Right lung (tissue), 5 donors: ENCODE measurements around the gene G6PD. TPM values are rescaled to one million over a fixed set of nuclear protein-coding genes. Genes with fewer than 3 reads are reported as not detected.

ENCODE experiments used
- DNase-seq, 2 donors: peaks; one replicate each; pipeline ENCODE4 v3.0.0-alpha.2; 2013
- polyA plus RNA-seq, 5 donors: library from polyadenylated mRNA; unstranded; fragments of 120-200 nt; gene quantifications; one replicate each; pipeline versions ENCODE4 v1.2.1 to v1.2.3, GENCODE V29; 2013; ENCODE audit warnings: inconsistent platforms in 1 of 5, low replicate concordance in 1 of 5; ENCODE audit not compliant: insufficient read length in 5 of 5, insufficient read depth in 1 of 5

The G6PD gene
- polyA plus RNA-seq, 5 donors: 30.3 to 49.3 (median 39.8) TPM

GRCh38 chrX:154488336-154489075 is 58.1 kb downstream of the G6PD start:
- DNase-seq: no peak

- no peak for DNase-seq
Measured at GRCh38 chrX:154487518-154488290, 58.9 kb downstream of the G6PD start.

GRCh38 chrX:154486396-154487207 is 60.0 kb downstream of the G6PD start, which contains the start of gene UBL4A:
TSS of gene UBL4A (minus strand) at chrX:154486615. CDS start at chrX:154486584, 31 bp downstream.
- peak; percentile 52 to 66 for DNase-seq

- no peak for DNase-seq
Measured at GRCh38 chrX:154486052-154486395, 60.6 kb downstream of the G6PD start.

- DNase-seq: no peak
Measured at GRCh38 chrX:154485150-154486051, 61.2 kb downstream of the G6PD start.

- no peak for DNase-seq
Measured at GRCh38 chrX:154484255-154485149, 62.1 kb downstream of the G6PD start.

- DNase-seq: no peak
Measured at GRCh38 chrX:154483325-154483724, 63.3 kb downstream of the G6PD start.

- no peak for DNase-seq
Measured at GRCh38 chrX:154482786-154483185, 63.9 kb downstream of the G6PD start.

GRCh38 chrX:154481911-154482601 is 64.6 kb downstream of the G6PD start:
- no peak for DNase-seq

Other genes starting within 250 kb of the G6PD start
- 100 to 1,000 TPM; 349 to 757 (median 422) TPM for gene FLNA, start 172.2 kb downstream of the G6PD start, polyA plus RNA-seq
- gene EMD, start 167.6 kb downstream of the G6PD start, polyA plus RNA-seq: 10 to 100 TPM; 52.8 to 84.2 (median 63.9) TPM
- gene RPL10, start 148.5 kb downstream of the G6PD start, polyA plus RNA-seq: 1,000 to 10,000 TPM; 4,389 to 5,989 (median 4,777) TPM
- 10 to 100 TPM in 4 of 5 donors, 1 to 10 TPM in 1; 9.3 to 12.4 (median 10.5) TPM for gene DNASE1L1, start 137.6 kb downstream of the G6PD start, polyA plus RNA-seq
- 10 to 100 TPM; 31.1 to 44.8 (median 37.6) TPM for gene TAFAZZIN, start 135.3 kb downstream of the G6PD start, polyA plus RNA-seq
- 100 to 1,000 TPM in 2 of 5 donors, 10 to 100 TPM in 3; 79.5 to 109 (median 96.3) TPM for gene ATP6AP1, start 118.2 kb downstream of the G6PD start, polyA plus RNA-seq
- gene GDI1, start 109.7 kb downstream of the G6PD start, polyA plus RNA-seq: 100 to 1,000 TPM; 108 to 164 (median 142) TPM
- gene FAM50A, start 102.7 kb downstream of the G6PD start, polyA plus RNA-seq: 10 to 100 TPM; 37.0 to 58.6 (median 48.1) TPM
- gene PLXNA3, start 88.6 kb downstream of the G6PD start, polyA plus RNA-seq: 10 to 100 TPM; 54.4 to 79.2 (median 63.2) TPM
- 10 to 100 TPM; 12.4 to 33.4 (median 17.1) TPM for gene LAGE3, start 67.6 kb downstream of the G6PD start, polyA plus RNA-seq
- gene UBL4A, start 60.2 kb downstream of the G6PD start, polyA plus RNA-seq: 10 to 100 TPM; 22.6 to 38.0 (median 28.8) TPM
- gene SLC10A3, start 56.2 kb downstream of the G6PD start, polyA plus RNA-seq: 10 to 100 TPM; 13.6 to 24.7 (median 16.8) TPM
- 10 to 100 TPM; 24.9 to 49.3 (median 35.7) TPM for gene FAM3A, start 30.6 kb downstream of the G6PD start, polyA plus RNA-seq
- gene IKBKG, start 774 bp upstream of the G6PD start, polyA plus RNA-seq: 10 to 100 TPM; 14.0 to 18.5 (median 16.7) TPM
- gene CTAG1A, start 38.3 kb upstream of the G6PD start, polyA plus RNA-seq: not detected
- not detected for gene CTAG1B, start 72.4 kb upstream of the G6PD start, polyA plus RNA-seq
- gene CTAG2, start 106.7 kb upstream of the G6PD start, polyA plus RNA-seq: not detected
- gene GAB3, start 204.2 kb upstream of the G6PD start, polyA plus RNA-seq: 1 to 10 TPM; 6.8 to 8.4 (median 8.3) TPM
- 10 to 100 TPM; 53.5 to 67.6 (median 61.4) TPM for gene DKC1, start 216.0 kb upstream of the G6PD start, polyA plus RNA-seq